Measurements from ENCODE around the gene INTS1.
"Not testable (repeated sequence)": the region's sequence is repeated elsewhere in the genome, so short reads cannot be mapped to it uniquely, and the experiment has no call there.

INTS1 gene

DNA sequence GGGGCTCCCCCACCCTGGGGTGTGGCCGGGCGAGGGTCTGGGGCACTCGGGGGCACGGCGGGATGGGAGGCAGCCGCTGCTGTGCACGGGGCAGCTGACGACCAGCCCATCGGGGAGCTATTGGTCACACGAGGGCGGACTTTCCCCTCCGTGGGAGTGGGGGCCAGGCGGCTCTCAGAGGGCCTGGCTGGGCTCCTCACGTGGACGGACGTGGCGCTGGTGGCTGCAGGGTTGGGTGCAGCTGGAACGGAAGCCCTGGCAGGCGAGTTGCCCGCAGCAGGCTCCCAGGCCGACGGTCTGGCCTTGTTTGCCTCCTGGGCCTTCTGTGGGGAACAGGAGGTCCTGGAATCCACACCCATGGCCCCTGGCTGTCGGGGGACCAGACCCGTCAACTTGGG is 59.3 kb downstream of the INTS1 start:
- DNase-seq, result no peak

DNA sequence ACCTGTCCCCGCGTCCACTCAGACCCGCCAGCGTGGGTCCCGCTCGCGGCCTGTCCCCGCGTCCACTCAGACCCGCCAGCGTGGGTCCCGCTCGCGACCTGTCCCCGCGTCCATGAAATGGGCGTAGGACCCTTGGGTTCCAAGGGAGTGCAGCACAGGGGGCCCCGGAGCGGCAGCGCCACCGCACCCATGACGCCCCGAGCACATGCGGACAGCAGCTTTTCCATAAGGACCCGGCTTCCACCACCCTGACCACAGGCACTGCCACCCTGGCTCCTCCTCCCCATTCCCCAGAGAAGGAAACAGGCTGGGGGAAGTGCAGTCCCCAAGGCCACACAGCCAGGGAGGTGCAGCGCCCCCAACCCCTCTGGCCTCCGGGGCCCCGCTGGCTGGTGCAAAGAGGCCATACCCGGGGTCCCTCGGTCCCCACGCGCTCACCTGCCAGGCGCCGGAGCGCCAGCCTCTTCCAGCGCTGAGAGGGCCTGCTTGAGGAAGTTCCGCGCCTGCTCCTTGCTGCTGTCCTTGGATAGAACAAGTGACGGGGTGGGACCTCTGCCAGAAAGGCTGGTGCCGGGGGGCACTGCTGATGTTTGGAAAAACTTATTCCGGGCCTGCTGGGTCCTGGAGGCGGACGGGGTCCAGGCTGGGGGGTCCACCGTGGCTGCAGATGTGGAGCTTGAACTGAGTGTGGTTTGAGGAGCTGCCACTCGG is 59.8 kb downstream of the INTS1 start:
- no peak for DNase-seq

GRCh38 chr7:1443587-1444200 is 60.5 kb downstream of the INTS1 start:
- not testable (repeated sequence) for DNase-seq

GRCh38 chr7:1442355-1443124 is 61.6 kb downstream of the INTS1 start:
- no peak for DNase-seq

GRCh38 chr7:1441615-1442354 is 62.4 kb downstream of the INTS1 start:
- DNase-seq, result no peak

- no peak for DNase-seq
Observed at GRCh38 chr7:1440620-1441019, 63.6 kb downstream of the INTS1 start.

- no peak for DNase-seq
Observed at GRCh38 chr7:1439373-1440363, 64.5 kb downstream of the INTS1 start.

DNA sequence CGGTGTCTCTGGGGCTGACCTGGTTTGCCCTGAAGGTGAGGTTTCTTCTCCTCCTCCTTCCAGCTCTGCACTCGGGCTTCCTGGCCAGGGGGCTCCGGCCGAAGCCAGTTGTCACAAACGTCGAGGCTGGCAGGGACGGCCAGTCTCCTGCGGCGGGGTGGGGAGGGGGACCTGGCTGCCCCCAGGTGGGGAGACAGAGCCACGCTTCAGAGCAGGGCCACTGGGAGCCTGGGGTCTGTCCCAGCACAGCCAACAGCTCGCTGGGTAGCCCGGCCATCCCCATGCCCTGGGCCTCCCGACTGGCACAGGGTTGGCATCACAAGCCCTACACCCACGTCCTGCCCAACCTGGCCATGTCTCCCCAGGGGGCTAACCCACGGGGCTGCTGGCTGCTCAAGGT is 65.4 kb downstream of the INTS1 start:
- DNase-seq, result no peak

- DNase-seq, result no peak
Observed at GRCh38 chr7:1438208-1438607, 66.0 kb downstream of the INTS1 start.

GRCh38 chr7:1437155-1437880 is 66.9 kb downstream of the INTS1 start:
- DNase-seq, result no peak

GRCh38 chr7:1436608-1437007 is 67.6 kb downstream of the INTS1 start:
- DNase-seq, result no peak

GRCh38 chr7:1434891-1435670 is 69.1 kb downstream of the INTS1 start:
- no peak for DNase-seq

- DNase-seq, result no peak
Observed at GRCh38 chr7:1434165-1434718, 69.9 kb downstream of the INTS1 start.

DNA sequence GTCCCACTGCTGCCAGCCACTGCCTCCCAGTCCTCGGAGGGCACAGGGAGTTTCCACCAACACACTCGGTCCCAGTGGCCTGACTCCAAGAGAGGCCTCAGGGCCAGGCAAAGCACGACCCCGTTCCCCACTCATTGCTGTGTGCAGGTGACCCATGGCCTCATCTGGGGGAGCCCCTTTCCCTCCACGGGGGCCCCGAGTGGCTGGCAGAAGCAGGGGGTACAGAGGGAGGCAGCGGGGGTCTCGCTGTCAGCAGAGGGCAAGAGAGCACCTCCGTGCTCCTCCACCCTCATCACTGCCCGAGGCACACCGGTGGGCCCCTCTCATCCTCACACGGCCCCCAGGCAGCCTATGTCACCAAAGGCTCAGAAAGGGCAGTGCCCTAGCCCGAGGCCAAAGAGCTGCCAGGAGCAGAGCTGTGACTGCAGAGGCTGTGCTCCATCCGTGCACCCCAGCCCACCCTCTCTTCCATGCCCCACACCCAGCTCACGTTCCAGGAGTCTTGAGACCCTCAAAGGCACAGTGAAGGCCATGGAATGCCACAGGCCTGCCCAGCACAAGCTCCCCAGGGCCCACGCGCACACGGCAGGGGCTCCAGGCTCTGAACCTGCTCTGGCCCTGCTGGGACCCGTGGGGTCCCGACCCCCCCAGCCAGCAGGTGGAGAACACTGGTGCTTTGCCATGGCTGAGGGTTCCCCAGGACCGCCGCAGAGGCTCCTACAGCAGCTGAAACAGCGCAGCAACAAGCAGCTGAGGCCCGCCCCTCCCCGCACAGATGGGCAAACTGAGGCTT is 70.9 kb downstream of the INTS1 start:
- no peak for DNase-seq

DNA sequence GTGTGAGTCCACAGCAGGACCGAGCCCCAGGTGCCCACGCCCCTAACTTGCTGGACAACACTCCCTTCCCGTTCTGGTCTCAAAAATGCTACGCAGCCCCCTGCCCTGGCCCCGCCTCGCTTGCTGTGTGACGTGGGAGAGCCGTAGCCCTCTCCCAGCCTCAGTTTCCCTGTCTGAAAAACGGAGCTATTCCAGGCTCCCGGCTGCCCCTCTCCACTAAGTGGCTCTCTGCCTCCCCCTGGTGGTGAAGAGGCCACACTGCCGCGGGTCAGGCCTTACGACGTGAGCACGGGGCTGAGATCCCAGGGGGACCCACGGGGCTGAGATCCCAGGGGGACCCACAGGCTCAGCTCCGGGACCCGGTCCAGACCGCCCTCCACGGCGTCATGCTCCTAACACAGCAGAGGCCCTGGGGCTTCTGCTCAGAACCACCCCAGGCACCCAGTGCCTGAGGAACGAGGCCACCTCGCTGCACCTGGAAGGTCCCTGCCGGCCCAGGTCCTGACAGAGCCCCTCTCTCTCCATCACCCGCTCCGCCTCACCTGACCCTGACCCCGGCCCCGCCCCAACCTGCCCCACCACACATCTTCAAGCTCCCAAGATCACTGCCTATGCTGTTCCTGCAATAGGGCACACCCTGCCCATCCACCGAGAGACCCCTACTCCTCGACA is 71.6 kb downstream of the INTS1 start:
- peak; percentile 38 for DNase-seq

DNA sequence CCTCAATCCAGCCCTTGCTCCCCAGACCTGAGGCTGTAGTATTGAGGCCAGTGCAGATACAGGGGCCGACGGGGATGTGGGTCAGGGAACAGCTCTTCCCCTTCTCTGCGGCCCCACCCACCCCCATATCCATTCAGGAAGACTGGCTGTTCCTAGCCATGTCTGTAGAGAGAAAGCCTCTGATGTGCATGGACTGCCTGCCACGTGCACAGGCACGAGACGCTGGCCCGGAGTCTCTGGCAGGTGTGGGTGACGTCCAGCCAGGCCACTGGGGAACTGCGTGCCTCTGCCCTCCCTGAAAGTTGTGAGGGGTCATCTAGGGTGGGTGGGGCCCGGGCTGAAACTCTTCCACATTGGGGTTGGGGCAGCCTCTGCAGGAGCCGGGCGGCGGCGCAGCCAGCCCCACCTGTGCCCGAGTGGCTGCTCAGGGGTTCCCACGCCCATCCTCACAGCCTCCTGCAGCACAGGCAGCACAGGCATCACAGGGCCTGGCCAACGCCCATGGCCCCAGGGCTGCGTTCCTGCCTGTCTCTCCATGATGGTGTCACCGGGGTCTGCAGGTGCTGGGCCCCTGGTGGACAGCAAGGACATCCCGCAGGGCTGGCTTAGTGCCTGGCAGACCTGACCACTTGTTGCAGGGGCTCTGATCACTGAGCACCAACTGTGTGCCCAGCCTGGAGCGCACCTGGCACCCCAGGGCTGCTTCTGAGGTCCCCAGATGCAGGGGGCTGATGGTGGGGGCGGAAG is 72.4 kb downstream of the INTS1 start:
- no peak for DNase-seq

- DNase-seq, result no peak
Observed at GRCh38 chr7:1431226-1431625, 73.0 kb downstream of the INTS1 start.

Data from fibroblast of skin of right biceps (primary cell).